GM12892 (cell line): ENCODE measurements around the gene TM9SF3.

Experiments
- POLR2A ChIP-seq: IDR thresholded peaks from 2 replicates; pipeline ENCODE4 v1.6.1; 2011; ENCODE audit warnings: low read depth, low read length, control low read depth
- TAF1 ChIP-seq: IDR thresholded peaks from 2 replicates; pipeline ENCODE4 v1.6.1; 2011; ENCODE audit warnings: low read depth, mild to moderate bottlenecking, control low read depth, low read length, borderline replicate concordance

DNA sequence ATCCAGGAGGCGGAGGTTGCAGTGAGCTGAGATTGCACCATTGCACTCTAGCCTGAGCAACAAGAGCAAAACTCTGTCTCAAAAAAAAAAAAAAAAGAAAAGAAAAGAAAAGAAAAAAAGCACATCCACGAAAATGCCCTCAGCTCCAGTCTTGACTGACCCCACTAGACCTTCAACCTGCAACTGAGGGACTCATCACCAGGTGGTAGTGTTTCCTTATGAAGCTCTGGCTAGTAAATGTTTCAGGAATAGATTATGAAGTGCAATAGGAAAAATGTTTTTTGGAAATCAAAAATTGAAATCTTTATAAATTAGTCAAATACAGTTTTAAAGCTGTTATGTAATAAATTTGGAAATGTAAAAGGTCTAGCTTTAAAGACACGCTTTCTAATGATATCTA is 95.5 kb downstream of the TM9SF3 start:
- TF ChIP-seq POLR2A (no peak), TAF1 (no peak)
